ENCODE results near the gene KIAA0319L. TPM values are rescaled to one million over a fixed set of nuclear protein-coding genes. Genes with fewer than 3 reads are reported as not detected.

The KIAA0319L gene
- total RNA-seq, 1 experiment from 2014 or later = 72.0 TPM

DNA sequence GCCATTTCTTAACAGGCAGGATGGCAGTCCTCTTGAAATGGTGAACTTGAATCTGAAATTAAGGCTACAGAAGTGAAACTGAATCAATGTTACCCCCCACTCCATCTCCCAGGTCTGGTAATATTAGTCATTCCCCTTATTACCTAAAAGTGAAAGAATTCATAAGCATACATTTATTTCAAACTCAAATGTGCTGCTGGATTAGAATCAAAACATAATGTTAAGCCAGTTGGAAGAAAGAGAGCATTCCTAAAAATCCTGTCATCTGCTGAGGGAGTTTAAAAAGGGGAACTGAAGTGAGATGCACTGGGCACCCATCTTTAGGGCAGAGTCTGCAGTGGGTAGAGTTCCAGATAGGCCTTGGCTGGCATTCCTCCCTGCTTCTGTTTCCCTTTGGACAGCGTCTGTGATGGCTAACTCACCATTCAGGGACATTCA lies 17.4 kb downstream of the KIAA0319L start:
- POLR2A ChIA-PET (ENCODE audit: unreplicated experiment) = no interaction called here
- CTCF ChIA-PET = no interaction called here

DNA sequence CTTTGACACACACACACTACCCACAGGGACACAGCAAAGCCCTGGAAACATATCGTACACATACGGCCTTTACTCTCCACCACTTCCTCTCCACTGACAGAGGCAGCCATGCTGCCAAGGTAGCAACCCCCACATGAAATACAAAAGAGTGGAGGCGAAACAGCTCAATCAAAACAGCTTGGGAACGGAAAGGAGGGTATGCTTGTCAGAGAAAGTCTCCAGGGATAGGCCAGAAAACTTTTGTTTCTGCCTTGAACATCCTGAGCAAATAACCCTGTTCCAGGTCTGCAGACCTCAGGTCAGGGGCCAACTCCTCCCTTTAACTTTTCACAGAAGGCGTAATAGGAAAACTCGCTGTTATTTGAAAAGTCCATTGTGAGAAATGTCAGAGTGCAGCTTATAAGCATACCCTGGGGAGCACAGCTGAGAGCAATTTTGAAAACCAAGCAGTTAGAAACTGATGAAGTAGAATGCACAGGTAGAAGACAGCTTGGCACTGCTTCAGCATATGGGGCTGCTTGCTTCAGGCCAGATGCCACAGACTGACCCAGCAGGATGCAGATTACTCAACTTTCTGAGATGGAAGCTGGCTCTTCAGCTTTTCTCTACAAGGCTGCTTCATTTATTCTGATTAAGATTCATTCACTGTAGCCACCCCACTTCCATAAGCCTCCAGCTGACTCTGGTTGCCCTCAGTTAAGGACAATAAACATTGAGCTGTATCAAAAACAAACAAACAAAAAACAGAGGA lies 18.0 kb downstream of the KIAA0319L start:
- ChIA-PET POLR2A (ENCODE audit: unreplicated experiment) (no interaction called here), CTCF (no interaction called here)
- peaks cover 5% of the 10 kb centered on the region; the same call in 1 of the 2 replicates for H3K4me1 ChIP-seq (replicated peaks; ENCODE audit: insufficient read depth)
- TF ChIP-seq, protein P1, sequence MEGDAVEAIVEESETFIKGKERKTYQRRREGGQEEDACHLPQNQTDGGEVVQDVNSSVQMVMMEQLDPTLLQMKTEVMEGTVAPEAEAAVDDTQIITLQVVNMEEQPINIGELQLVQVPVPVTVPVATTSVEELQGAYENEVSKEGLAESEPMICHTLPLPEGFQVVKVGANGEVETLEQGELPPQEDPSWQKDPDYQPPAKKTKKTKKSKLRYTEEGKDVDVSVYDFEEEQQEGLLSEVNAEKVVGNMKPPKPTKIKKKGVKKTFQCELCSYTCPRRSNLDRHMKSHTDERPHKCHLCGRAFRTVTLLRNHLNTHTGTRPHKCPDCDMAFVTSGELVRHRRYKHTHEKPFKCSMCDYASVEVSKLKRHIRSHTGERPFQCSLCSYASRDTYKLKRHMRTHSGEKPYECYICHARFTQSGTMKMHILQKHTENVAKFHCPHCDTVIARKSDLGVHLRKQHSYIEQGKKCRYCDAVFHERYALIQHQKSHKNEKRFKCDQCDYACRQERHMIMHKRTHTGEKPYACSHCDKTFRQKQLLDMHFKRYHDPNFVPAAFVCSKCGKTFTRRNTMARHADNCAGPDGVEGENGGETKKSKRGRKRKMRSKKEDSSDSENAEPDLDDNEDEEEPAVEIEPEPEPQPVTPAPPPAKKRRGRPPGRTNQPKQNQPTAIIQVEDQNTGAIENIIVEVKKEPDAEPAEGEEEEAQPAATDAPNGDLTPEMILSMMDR (conservative IDR thresholded peaks at IDR 0.05) = no peak
- TF ChIP-seq EZH2 (IDR thresholded peaks at IDR 0.05; ENCODE audit: low read depth) = no peak
- H3K36me3 ChIP-seq (ENCODE audit: low read depth) = no peaks in the 10 kb centered on the region
- no peaks in the 10 kb centered on the region for H3K27me3 ChIP-seq (ENCODE audit: insufficient read depth, low read depth)
- peaks cover 12% of the 10 kb centered on the region; the same call in 1 of the 2 replicates for H3F3A ChIP-seq (ENCODE audit: insufficient read depth, low read depth)
- peaks cover 6% of the 10 kb centered on the region for H4K20me1 ChIP-seq (ENCODE audit: insufficient read depth)
- no peak overlapping the region for H2AFZ ChIP-seq
- no peaks in the 10 kb centered on the region for H3K9me3 ChIP-seq (ENCODE audit: insufficient read depth, low read depth)
- no peak overlapping the region for H3K4me3 ChIP-seq
- H3K27ac ChIP-seq = no peak overlapping the region
- DNase-seq = peak in 1 of 2 experiments; percentile 49
- intact Hi-C loops (cut with micrococcal nuclease; ENCODE audit: unreplicated experiment) = no loop called here
- no peaks in the 10 kb centered on the region for H3K9me2 ChIP-seq (ENCODE audit: insufficient read depth)
- no peak overlapping the region for H3K4me2 ChIP-seq
- H3K79me2 ChIP-seq (ENCODE audit: low read depth) = 0 out of 2 replicates have a peak, but pooled peaks cover 6% of the 10 kb centered on the region
- no TSS peak for BruUV-seq (replicated peaks)

More for the DNA sequence above, 17.4 kb downstream of the KIAA0319L start:
- no peak overlapping the region for H3K27ac ChIP-seq
- 0 out of 2 replicates have a peak, but pooled peaks cover 6% of the 10 kb centered on the region for H3K79me2 ChIP-seq (ENCODE audit: low read depth)
- no TSS peak for BruUV-seq (replicated peaks)
- H3F3A ChIP-seq (ENCODE audit: insufficient read depth, low read depth) = peaks cover 12% of the 10 kb centered on the region; the same call in 1 of the 2 replicates
- no peaks in the 10 kb centered on the region for H3K36me3 ChIP-seq (ENCODE audit: low read depth)
- H3K4me2 ChIP-seq = no peak overlapping the region
- H4K20me1 ChIP-seq (ENCODE audit: insufficient read depth) = peaks cover 6% of the 10 kb centered on the region
- intact Hi-C loops (cut with micrococcal nuclease; ENCODE audit: unreplicated experiment) = no loop called here
- no peaks in the 10 kb centered on the region for H3K9me3 ChIP-seq (ENCODE audit: insufficient read depth, low read depth)
- H3K4me1 ChIP-seq (replicated peaks; ENCODE audit: insufficient read depth) = peaks cover 5% of the 10 kb centered on the region; the same call in 1 of the 2 replicates
- H3K27me3 ChIP-seq (ENCODE audit: insufficient read depth, low read depth) = no peaks in the 10 kb centered on the region
- no peak overlapping the region for H2AFZ ChIP-seq
- TF ChIP-seq, protein P1 (conservative IDR thresholded peaks at IDR 0.05) = no peak
- TF ChIP-seq EZH2 (IDR thresholded peaks at IDR 0.05; ENCODE audit: low read depth) = no peak
- H3K4me3 ChIP-seq = no peak overlapping the region
- DNase-seq = no peak
- H3K9me2 ChIP-seq (ENCODE audit: insufficient read depth) = no peaks in the 10 kb centered on the region

- Histone ChIP-seq H3K9me2 (ENCODE audit: insufficient read depth) (no peaks in the 10 kb centered on the region), H4K20me1 (ENCODE audit: insufficient read depth) (peaks cover 6% of the 10 kb centered on the region), H3K27ac (no peak overlapping the region), H3K9me3 (ENCODE audit: insufficient read depth, low read depth) (no peaks in the 10 kb centered on the region), H3K4me1 (replicated peaks; ENCODE audit: insufficient read depth) (peaks cover 5% of the 10 kb centered on the region; the same call in 1 of the 2 replicates), H3K27me3 (ENCODE audit: insufficient read depth, low read depth) (no peaks in the 10 kb centered on the region), H3K36me3 (ENCODE audit: low read depth) (no peaks in the 10 kb centered on the region), H3K79me2 (ENCODE audit: low read depth) (0 out of 2 replicates have a peak, but pooled peaks cover 6% of the 10 kb centered on the region), H3K4me2 (no peak overlapping the region), H2AFZ (no peak overlapping the region), H3F3A (ENCODE audit: insufficient read depth, low read depth) (peaks cover 12% of the 10 kb centered on the region; the same call in 1 of the 2 replicates), H3K4me3 (no peak overlapping the region)
- BruUV-seq (replicated peaks) = no TSS peak
- ChIA-PET CTCF (interaction anchor here (0.5 to 0.7 kb wide), 3 partner anchors 42 to 236 kb away, joined by 4 to 16 read pairs (median 8); no protein-coding TSS in a partner anchor), POLR2A (ENCODE audit: unreplicated experiment) (interaction anchor here (0.6 to 0.7 kb wide), 2 partner anchors 51 to 345 kb away, joined by 4 to 5 read pairs; no protein-coding TSS in a partner anchor)
- intact Hi-C loops (cut with micrococcal nuclease; ENCODE audit: unreplicated experiment) = no loop called here
- DNase-seq = no peak
- TF ChIP-seq, protein P1 (conservative IDR thresholded peaks at IDR 0.05) = no peak
- TF ChIP-seq EZH2 (IDR thresholded peaks at IDR 0.05; ENCODE audit: low read depth) = no peak
Observed at GRCh38 chr1:35537806-35538205, 19.4 kb downstream of the KIAA0319L start.
